Activated gamma-delta T cell treated with anti-CD3 and anti-CD28 coated beads, Interleukin-2, amount 50 U/mL, for 16 hours (primary cell): ENCODE results near the gene TRIP6.
"Not testable (repeated sequence)": the region's sequence is repeated elsewhere in the genome, so short reads cannot be mapped to it uniquely, and the experiment has no call there.

Experiments
- DNase-seq: peaks from one replicate; pipeline ENCODE4 v3.0.0-alpha.2; 2020; ENCODE audit warnings: low read depth

Gene TRIP6

GRCh38 chr7:100919335-100919734 is 52.1 kb downstream of the TRIP6 start:
- DNase-seq: not testable (repeated sequence)

GRCh38 chr7:100919779-100920437 is 52.7 kb downstream of the TRIP6 start:
- DNase-seq: not testable (repeated sequence)

- DNase-seq: no peak
Observed at GRCh38 chr7:100921039-100921438, 53.9 kb downstream of the TRIP6 start.
